Measurements from ENCODE around the gene IFI27L2.

Gene IFI27L2

GRCh38 chr14:94143239-94143638 lies 13.8 kb upstream of the IFI27L2 start:
- H3K4me3 ChIP-seq (ENCODE audit: low read depth, low read length) = no peak overlapping the region
- no peak for DNase-seq (ENCODE audit: low read depth)
- TF ChIP-seq, protein P1, sequence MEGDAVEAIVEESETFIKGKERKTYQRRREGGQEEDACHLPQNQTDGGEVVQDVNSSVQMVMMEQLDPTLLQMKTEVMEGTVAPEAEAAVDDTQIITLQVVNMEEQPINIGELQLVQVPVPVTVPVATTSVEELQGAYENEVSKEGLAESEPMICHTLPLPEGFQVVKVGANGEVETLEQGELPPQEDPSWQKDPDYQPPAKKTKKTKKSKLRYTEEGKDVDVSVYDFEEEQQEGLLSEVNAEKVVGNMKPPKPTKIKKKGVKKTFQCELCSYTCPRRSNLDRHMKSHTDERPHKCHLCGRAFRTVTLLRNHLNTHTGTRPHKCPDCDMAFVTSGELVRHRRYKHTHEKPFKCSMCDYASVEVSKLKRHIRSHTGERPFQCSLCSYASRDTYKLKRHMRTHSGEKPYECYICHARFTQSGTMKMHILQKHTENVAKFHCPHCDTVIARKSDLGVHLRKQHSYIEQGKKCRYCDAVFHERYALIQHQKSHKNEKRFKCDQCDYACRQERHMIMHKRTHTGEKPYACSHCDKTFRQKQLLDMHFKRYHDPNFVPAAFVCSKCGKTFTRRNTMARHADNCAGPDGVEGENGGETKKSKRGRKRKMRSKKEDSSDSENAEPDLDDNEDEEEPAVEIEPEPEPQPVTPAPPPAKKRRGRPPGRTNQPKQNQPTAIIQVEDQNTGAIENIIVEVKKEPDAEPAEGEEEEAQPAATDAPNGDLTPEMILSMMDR (IDR thresholded peaks at IDR 0.05; ENCODE audit: control insufficient read depth, extremely low read depth, insufficient read depth) = peak; percentile 28

DNA sequence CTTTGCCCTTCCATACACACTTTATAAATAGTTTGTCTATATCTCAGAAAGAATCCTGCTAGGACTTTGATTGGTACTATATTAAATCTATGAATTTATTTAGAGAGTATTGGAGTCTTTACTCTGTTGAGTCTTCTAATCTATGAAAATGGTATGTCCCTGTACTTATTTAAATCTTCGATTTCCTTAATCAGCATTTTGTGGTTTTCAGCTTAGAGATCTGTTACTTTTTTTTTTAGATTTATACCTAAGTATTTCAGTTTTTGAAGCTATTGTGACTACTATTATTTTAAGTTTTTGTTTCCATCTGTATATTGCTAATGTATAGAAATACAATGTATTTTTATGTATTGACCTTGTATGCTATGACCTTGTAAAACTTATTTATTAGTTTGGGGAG lies 13.4 kb upstream of the IFI27L2 start:
- no peak for DNase-seq (ENCODE audit: low read depth)
- TF ChIP-seq, protein P1 (IDR thresholded peaks at IDR 0.05; ENCODE audit: control insufficient read depth, extremely low read depth, insufficient read depth) = no peak
- H3K4me3 ChIP-seq (ENCODE audit: low read depth, low read length) = no peak overlapping the region

DNA sequence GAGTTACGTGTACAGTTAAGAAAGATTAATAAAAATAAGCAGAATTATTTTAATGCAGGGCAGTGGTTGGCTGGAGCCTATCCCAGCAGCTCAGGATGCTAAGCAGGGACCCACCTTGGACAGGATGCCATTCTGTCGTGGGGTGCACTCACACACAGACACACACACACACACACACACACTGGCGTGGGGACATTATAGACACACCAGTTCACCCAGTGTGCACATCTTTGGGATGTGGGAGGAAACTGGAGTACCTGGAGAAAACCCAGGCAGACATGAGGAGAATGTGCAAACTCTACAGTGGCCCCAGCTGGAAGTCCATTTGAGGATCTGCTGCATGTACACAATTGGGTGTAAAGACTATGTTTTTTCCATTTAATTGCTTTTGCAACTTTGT lies 12.8 kb upstream of the IFI27L2 start:
- DNase-seq (ENCODE audit: low read depth) = no peak
- TF ChIP-seq, protein P1 (IDR thresholded peaks at IDR 0.05; ENCODE audit: control insufficient read depth, extremely low read depth, insufficient read depth) = no peak

DNA sequence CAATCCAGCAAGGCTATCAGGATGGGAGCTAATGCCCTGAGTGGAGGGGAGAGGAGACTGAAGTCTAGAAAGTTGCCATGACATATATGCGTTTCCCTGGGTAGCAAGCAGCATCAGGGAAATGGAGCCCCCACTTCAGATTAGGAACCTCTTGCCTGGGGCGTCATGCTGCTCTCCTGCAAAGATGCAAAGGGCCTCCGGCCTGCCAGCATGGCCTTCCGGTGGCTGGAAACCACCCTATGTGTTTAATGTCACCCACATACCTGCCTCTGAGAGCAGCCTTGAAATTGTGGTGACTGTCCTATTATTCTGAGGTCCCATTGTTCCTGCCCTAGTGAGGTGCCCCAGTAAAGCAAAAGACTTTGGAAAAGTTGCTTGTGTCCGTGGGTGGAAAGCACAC lies 10.0 kb upstream of the IFI27L2 start:
- TF ChIP-seq, protein P1 (IDR thresholded peaks at IDR 0.05; ENCODE audit: control insufficient read depth, extremely low read depth, insufficient read depth) = no peak
- H3K4me3 ChIP-seq (ENCODE audit: low read depth, low read length) = no peak overlapping the region
- no peak for DNase-seq (ENCODE audit: low read depth)

More for the DNA sequence above, 12.8 kb upstream of the IFI27L2 start:
- no peak overlapping the region for H3K4me3 ChIP-seq (ENCODE audit: low read depth, low read length)

GRCh38 chr14:94139006-94139405 lies 9.6 kb upstream of the IFI27L2 start:
- H3K4me3 ChIP-seq (ENCODE audit: low read depth, low read length) = no peak overlapping the region
- no peak for DNase-seq (ENCODE audit: low read depth)
- TF ChIP-seq, protein P1 (IDR thresholded peaks at IDR 0.05; ENCODE audit: control insufficient read depth, extremely low read depth, insufficient read depth) = no peak

DNA sequence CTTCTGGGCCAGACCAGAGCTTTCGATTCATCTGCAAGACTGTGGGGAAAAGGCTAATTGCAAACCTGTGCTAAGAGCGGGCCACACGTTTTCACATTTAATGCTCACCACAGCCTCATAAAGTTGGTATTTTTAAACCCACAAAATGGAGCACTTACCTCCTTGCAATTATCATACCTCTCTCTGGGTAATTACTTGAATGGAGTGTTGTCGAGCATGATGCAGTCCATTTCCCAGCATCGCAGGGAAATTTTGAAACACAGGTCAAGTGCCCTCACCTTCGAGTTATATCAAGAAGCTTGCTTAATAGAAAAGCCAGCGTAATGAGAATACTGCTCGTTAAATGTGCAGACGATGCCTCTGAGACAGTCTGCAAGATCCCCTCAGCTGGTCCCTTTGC lies 8.8 kb upstream of the IFI27L2 start:
- TF ChIP-seq, protein P1 (IDR thresholded peaks at IDR 0.05; ENCODE audit: control insufficient read depth, extremely low read depth, insufficient read depth) = no peak
- DNase-seq (ENCODE audit: low read depth) = no peak
- no peak overlapping the region for H3K4me3 ChIP-seq (ENCODE audit: low read depth, low read length)

- DNase-seq (ENCODE audit: low read depth) = peak; percentile 59
- TF ChIP-seq, protein P1 (IDR thresholded peaks at IDR 0.05; ENCODE audit: control insufficient read depth, extremely low read depth, insufficient read depth) = peak; percentile 98
- H3K4me3 ChIP-seq (ENCODE audit: low read depth, low read length) = no peak overlapping the region
Measured at GRCh38 chr14:94136575-94137331, 7.3 kb upstream of the IFI27L2 start.
